Hindlimb muscle (tissue), 1 donor: Measurements from ENCODE around the gene FOSL2. TPM values are rescaled to one million over a fixed set of nuclear protein-coding genes. Genes with fewer than 3 reads are reported as not detected.

Source experiments
- DNase-seq: peaks from one replicate; pipeline ENCODE4 v3.0.0-alpha.2; 2013
- polyA plus RNA-seq: library from polyadenylated mRNA; unstranded; fragments of 120-200 nt; gene quantifications from one replicate; pipeline ENCODE4 v1.2.1, GENCODE V29; 2013; ENCODE audit not compliant: insufficient read length

FOSL2 gene
- polyA plus RNA-seq, 1 donor = 22.0 TPM

GRCh38 chr2:28413899-28414295 lies 21.2 kb downstream of the FOSL2 start:
- no peak for DNase-seq

DNA sequence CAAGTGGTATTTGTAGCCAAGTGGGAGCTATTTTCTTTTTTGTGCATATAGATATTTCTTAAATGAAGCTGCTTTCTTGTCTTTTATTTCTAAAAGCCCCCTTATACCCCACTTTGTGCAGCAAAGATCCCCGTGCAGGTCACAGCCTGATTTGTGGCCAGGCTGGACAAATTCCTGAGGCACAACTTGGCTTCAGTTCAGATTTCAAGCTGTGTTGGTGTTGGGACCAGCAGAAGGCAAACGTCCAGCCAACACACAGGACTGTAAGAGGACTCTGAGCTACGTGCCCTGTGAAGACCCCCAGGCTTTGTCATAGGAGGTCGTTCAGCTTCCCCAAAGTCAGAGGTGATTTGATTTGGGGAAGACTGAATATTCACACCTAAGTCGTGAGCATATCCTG lies 21.9 kb downstream of the FOSL2 start:
- DNase-seq = no peak

- DNase-seq = no peak
Measured at GRCh38 chr2:28415010-28415409, 22.4 kb downstream of the FOSL2 start.

DNA sequence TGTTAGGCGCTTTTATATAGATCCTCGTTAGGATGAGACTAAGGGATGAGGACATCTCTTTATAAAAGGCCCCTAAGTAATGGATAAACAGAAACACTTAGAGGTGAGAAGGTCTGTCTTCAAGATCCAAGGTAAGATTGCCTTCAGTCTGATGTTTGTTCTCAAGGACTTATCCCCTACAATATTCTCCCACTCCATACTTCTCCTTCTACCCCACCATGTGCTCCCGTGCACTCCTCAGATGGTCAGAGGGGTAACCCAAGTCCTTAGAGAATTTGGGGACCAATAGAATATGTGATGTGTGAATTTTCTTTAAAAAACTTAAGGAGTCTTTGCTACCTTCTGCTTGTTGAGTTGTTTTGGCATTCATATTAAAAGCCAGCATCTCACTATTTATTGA lies 23.1 kb downstream of the FOSL2 start:
- DNase-seq = no peak

GRCh38 chr2:28419003-28419402 lies 26.3 kb downstream of the FOSL2 start:
- DNase-seq = no peak

DNA sequence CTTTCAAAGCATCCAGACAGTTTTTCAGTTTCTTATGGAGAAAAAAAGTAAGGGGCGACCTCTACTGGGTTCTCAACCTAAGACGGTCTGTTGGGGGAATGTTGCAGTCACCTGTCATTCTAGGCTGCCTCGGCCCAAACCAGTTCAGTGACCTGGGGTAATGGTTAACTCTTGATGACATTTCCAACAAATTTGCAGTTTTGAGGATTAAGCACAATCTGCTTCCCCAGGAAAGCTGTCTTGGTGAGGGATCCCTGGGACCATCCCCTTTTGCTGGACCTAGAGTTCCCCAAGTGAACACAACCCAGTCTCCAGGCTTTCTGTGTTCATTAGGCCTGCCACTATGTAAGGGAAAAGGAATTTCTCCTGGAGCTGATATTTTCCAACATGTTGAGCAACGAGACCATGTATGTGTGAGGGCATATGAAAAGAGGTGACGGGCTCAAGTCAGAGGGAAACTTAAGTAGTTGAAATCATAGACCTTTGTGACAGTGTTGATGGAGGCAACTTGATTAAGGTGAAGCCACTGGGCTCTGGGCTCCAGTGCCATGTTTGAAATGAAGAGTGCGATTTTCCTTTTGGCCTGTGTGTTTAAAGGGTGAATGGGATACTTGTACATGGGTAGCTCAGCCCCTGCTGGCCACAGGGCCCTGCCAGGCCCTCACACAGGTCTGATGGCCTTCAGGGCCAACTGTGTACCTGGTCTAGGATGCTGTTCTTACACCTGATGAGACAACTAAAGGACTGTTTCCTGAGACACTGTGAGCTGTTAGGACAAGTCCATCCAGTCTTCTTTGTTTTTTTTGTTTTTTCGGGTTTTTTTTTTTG lies 27.0 kb downstream of the FOSL2 start:
- no peak for DNase-seq

DNA sequence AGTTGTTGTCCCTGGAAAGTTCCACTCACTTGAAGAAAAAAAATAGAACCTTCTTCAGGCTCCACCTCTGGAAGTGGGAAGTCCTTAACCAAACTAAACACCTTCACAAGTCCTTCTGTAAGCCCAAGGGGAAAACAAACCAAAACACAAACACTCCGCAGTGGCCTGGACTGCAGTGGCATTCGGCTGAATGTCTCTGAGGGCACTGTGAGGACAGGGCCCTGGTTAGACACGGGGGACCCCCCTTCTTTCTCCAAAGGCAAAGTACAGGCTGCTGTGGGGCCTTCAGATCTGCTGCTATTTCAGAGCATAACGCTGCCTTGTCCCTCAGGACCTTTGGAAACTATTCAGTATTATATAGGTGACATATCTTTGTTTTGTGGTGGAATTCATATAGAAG lies 28.1 kb downstream of the FOSL2 start:
- DNase-seq = no peak

- no peak for DNase-seq
Measured at GRCh38 chr2:28422908-28423741, 30.5 kb downstream of the FOSL2 start.

- DNase-seq = no peak
Measured at GRCh38 chr2:28423856-28424605, 31.4 kb downstream of the FOSL2 start.

- DNase-seq = no peak
Measured at GRCh38 chr2:28424799-28425463, 32.3 kb downstream of the FOSL2 start.

DNA sequence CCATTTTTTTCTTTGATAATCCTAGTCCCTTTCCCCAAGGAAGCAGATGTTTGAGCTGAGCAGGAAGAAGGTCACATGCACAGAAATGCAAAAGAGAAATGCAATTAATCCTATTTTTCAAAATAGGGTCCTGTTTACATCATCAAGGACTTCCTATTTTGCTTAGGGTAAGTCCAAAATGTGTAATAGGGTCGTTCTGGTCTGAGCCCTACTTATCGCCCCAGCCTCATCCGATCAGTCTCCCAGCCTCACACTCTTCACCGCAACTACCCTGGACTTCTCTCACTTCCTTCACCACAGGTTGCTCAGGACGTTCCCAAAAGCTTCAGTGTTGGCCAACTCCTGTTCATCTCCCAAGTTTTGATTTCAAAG lies 32.8 kb downstream of the FOSL2 start:
- DNase-seq = no peak

DNA sequence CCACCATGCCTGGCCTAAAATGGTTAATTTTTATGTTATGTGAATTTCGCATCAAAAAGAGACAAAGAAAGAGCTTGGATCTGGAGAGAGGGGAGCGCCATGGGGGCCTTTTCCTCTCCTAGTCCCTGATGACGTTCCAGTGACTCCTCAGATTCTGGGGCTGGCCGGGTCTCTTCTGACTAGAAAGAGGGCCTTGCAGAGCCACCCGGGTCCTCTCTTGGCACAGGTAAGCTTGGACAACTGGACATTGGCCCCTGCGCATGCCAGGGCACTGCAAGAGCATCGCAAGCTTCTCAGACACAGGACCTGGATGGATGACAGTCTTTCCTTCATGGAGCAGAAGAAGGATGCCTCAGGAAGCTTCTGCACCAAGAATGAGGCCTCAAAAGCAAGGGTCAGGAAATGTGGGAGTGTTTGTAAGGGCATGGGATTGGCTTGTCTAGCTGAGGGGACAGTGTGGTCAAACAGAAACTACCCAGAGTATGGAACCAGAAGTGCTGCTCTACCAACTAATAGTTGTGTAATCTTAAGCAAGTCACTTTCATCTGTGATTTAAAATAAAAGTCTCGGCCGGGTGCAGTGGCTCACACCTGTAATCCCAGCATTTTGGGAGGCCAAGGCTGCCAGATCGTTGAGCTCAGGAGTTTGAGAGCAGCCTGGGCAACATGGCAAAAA lies 35.2 kb downstream of the FOSL2 start:
- no peak for DNase-seq

GRCh38 chr2:28428486-28428885 lies 35.8 kb downstream of the FOSL2 start:
- no peak for DNase-seq

- DNase-seq = no peak
Measured at GRCh38 chr2:28429636-28430376, 37.1 kb downstream of the FOSL2 start.

- no peak for DNase-seq
Measured at GRCh38 chr2:28430377-28430765, 37.7 kb downstream of the FOSL2 start.

GRCh38 chr2:28430788-28431418 lies 38.2 kb downstream of the FOSL2 start:
- DNase-seq = no peak

GRCh38 chr2:28431741-28432140 lies 39.1 kb downstream of the FOSL2 start:
- no peak for DNase-seq

DNA sequence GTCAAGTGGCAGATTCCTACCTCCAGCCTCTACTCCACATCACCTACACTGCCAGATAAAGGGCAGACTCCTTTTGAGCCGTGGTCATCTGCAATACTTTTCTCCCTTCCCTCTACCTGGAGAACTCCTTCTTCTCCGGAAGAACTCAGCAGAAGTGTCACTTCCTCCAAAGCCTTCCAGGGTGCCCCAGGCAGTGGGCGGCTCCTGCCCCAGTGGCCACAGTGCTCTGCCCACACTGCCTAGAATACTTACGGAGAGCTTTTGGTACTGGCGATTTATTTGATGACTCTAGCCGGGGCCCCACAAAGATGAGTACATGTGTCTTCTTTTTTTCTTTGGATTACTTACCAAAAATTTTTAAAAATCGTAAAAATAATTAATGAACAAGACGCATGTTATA lies 39.7 kb downstream of the FOSL2 start:
- no peak for DNase-seq

DNA sequence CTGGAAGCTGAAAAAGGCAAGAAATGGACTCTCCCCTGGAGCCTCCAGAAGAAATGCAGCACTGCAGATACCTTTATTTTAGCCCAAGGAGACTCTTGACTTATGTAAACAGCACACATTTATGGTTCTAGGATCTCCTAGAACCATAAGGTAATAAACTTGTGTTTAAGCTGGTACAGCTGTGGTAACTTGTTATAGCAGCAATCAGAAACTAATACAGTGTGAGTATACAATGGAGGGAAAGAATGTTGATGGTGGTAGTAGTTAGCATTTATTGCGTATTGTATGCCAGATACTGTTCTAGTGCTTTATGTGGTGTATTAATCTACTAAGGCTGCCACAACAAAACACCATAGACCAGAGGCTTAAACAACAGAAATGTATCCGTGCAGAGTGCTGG lies 40.6 kb downstream of the FOSL2 start:
- DNase-seq = no peak

GRCh38 chr2:28433935-28434599 lies 41.4 kb downstream of the FOSL2 start:
- no peak for DNase-seq
